Activated T-cell treated with anti-CD3 and anti-CD28 coated beads, Interleukin-2, amount 50 U/mL, for 1 hour (primary cell): ENCODE results near the gene CMC4.
A peak's percentile ranks its signal among the peaks of the same experiment; 100 is the strongest.

Source experiments
- DNase-seq: peaks from one replicate; pipeline ENCODE4 v3.0.0-alpha.2; 2020

CMC4 gene

GRCh38 chrX:155070975-155071693 is at the start of gene CMC4, which contains the start of the genes BRCC3 and MTCP1:
Gene CMC4 (minus strand): TSS chrX:155071136. CDS start chrX:155064023, 7,113 bp downstream.
Gene BRCC3 (plus strand): TSS chrX:155071508. CDS start chrX:155071528, 20 bp downstream.
Gene MTCP1 (minus strand): TSS chrX:155071136. CDS start chrX:155066010, 5,126 bp downstream.
- DNase-seq, result peak; percentile 78

- no peak for DNase-seq
Observed at GRCh38 chrX:155115174-155115819, 44.4 kb upstream of the CMC4 start.

GRCh38 chrX:155113097-155113496 is 42.2 kb upstream of the CMC4 start:
- DNase-seq, result no peak

- DNase-seq, result no peak
Observed at GRCh38 chrX:155112171-155112570, 41.2 kb upstream of the CMC4 start.

GRCh38 chrX:155108427-155108826 is 37.5 kb upstream of the CMC4 start:
- no peak for DNase-seq

GRCh38 chrX:155105919-155106318 is 35.0 kb upstream of the CMC4 start:
- no peak for DNase-seq

GRCh38 chrX:155094468-155095061 is 23.6 kb upstream of the CMC4 start:
- no peak for DNase-seq

GRCh38 chrX:155086961-155087735 is 16.2 kb upstream of the CMC4 start:
- no peak for DNase-seq

- DNase-seq, result peak; percentile 37
Observed at GRCh38 chrX:155086202-155086840, 15.4 kb upstream of the CMC4 start.

GRCh38 chrX:155071694-155072280 is 851 bp upstream of the CMC4 start:
- no peak for DNase-seq

- DNase-seq, result no peak
Observed at GRCh38 chrX:155070663-155070974, 317 bp downstream of the CMC4 start.

- no peak for DNase-seq
Observed at GRCh38 chrX:155070038-155070437, 898 bp downstream of the CMC4 start.

GRCh38 chrX:155069414-155069813 is 1.5 kb downstream of the CMC4 start:
- no peak for DNase-seq

GRCh38 chrX:155068165-155068564 is 2.8 kb downstream of the CMC4 start:
- DNase-seq, result no peak

- DNase-seq, result no peak
Observed at GRCh38 chrX:155065035-155065734, 5.8 kb downstream of the CMC4 start.

GRCh38 chrX:155061760-155062159 is 9.2 kb downstream of the CMC4 start:
- DNase-seq, result no peak

- DNase-seq, result peak; percentile 67
Observed at GRCh38 chrX:155056877-155057792, 13.8 kb downstream of the CMC4 start.

- DNase-seq, result no peak
Observed at GRCh38 chrX:155056471-155056870, 14.5 kb downstream of the CMC4 start.

- DNase-seq, result no peak
Observed at GRCh38 chrX:155055494-155055893, 15.4 kb downstream of the CMC4 start.

GRCh38 chrX:155054255-155054654 is 16.7 kb downstream of the CMC4 start:
- DNase-seq, result no peak

GRCh38 chrX:155053656-155054055 is 17.3 kb downstream of the CMC4 start:
- no peak for DNase-seq
